Measurements from ENCODE around the gene APOL2.
"Not testable (repeated sequence)": the region's sequence is repeated elsewhere in the genome, so short reads cannot be mapped to it uniquely, and the experiment has no call there.

The APOL2 gene

GRCh38 chr22:36196254-36197064 lies 42.9 kb downstream of the APOL2 start:
- no peak for DNase-seq

- DNase-seq: peak; percentile 2
Observed at GRCh38 chr22:36194971-36195370, 44.4 kb downstream of the APOL2 start.

DNA sequence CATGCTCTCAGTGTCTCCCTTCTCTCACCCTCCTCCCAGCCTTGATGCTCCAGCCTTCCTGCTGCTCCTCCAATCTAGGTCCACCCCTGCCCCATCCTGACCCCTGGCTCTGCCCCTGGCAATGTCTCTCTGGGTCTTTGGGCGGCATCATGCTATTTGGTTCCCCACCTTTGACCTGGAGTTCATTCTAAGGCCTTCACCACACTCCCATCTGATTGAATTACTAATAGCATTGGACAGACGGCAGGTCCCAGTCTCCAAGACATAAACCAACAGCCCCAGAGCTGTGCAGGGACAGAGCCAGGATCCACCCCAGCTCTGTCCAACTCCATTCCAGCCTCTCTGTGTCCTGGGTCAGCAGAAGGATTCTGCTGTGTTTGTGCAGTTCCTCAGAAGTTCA lies 44.9 kb downstream of the APOL2 start:
- no peak for DNase-seq

GRCh38 chr22:36193577-36193976 lies 45.8 kb downstream of the APOL2 start:
- DNase-seq: no peak

DNA sequence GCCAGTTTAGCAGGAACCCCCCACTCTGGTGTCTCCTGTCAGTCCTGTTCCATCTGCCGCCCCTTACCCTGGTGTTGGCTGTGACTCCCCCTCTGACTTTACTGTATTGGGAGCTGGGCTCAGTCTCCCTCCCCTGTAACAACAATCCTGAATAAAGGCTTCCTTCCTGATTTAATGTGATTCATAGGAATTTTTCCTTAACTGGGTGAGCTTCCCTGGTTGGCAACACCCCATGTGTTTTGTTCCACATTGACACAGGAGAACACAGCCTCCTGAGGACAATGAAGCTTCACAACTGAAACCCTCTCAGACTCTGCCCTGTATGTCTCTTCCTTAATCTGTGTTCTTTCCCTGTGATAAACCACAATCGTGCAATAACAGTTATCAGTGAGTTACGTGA lies 46.2 kb downstream of the APOL2 start:
- DNase-seq: no peak

- DNase-seq: no peak
Observed at GRCh38 chr22:36192542-36192941, 46.8 kb downstream of the APOL2 start.

DNA sequence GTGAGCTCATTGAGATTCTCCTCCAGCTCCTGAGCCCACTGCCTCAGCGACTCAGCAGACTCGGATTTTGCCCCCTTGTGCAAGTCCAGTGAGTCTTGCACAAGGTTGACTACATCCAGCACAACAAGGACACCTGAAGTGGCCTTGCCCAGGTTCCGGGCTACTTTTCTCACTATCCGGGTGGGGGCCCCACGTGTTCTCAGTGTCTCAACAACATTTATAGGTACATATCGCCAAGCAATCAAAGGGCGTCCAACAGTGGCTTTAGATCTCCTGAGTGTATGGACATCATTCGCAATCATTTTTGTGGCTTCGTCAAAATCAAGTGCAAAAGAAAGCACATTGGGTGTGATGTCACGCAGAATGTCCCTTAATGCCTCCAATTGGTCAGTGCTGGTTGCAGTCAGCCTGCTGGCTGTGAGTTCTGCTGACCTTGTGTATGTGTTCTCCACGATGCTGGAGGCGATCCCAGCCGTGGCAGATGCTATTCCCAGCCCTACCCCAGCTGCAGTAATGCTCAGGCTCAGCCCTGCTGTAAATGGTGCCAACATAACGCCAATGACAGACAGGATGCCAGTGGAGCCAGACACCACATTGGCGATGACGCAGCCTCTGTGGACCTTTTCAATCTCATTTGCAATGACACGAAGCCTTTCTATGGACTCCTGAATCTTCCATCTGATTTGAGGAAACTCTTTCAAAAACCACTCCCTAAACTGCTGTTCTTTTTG lies 48.1 kb downstream of the APOL2 start:
- DNase-seq: no peak

GRCh38 chr22:36187862-36188261 lies 51.5 kb downstream of the APOL2 start:
- DNase-seq: not testable (repeated sequence)

DNA sequence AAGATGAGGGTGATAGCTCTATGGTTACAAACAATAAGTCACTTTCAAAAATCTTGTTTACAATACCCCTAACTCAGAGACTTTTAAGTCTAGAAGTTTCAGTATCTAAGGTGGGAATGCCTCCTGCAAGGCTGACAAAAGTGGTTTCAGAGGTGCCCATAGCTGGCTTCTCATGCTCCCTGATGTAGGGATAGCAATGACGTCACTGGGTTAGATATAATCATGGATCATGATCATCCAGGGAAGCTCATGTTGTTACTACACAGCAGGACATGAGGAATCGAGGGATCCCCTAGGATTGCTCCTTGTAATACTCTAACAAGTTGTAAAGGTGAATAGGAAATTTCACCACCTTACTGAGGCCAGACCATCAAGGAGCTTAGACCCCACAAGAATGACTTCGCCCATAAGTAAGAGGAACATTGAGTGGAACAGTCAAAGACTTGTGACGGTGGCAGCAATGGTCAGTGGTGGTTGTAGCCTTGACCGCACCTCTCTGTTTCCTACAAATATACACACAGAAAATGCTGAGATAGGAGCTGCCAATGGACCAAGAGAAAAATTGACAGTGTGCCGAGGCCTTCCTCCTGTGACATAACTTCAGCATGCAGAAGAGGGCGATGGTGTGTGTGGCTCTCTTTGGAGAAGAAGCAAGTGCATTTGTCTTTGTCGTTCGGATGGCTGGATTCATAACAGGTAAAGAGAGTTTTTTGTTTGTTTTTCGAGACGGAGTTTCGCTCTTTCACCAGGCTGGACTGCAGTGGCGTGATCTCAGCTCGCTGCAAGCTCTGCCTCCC lies 53.3 kb downstream of the APOL2 start:
- no peak for DNase-seq

DNA sequence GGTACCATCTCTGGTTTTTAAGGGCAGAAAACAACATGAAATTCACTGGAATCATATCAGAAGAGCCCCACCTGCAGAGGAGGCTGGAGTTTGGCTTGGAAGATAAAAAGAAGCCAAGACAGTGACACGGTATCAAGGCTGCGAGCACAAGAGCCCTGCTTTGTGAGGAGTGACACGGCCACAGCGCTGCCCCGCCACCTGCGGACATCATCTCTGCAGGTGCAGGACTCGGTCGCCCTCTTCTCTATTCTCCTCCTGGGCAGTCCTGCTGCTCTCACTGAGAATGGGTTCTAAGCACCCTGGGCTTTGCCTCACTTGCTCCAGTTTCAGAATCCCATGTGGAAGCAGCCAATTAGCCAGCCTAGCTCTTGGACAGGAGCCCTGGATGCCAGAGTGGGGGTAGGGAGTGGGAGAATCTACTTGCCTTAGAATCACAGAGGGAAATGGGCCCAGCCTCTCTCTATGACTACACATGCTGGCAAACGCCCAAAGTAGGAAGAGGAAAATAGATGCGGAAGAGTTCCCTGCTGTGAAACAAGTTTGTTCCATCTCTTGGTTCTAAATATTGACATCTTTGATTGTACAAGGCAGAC lies 54.8 kb downstream of the APOL2 start:
- no peak for DNase-seq

- no peak for DNase-seq
Observed at GRCh38 chr22:36183446-36183845, 55.9 kb downstream of the APOL2 start.

DNA sequence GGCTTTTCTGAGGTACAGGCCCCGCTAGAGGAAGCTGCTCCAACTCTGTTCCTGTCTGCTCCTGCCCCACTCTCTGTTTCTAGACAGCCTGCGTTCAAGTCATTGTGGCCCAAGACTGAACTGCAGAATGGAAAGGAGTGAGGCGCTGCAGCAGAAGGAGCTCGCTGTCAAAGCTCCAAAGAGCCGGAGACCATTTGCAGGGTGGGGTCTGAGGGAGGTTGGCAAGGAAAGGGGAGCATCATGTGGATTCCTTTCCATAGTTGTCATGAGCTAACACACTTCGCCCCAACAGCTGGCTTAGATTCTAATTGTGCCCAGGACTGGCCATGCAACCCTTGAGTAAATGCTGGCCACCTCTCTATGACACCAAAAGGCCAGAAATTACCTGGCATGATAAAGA lies 56.5 kb downstream of the APOL2 start:
- DNase-seq: no peak

DNA sequence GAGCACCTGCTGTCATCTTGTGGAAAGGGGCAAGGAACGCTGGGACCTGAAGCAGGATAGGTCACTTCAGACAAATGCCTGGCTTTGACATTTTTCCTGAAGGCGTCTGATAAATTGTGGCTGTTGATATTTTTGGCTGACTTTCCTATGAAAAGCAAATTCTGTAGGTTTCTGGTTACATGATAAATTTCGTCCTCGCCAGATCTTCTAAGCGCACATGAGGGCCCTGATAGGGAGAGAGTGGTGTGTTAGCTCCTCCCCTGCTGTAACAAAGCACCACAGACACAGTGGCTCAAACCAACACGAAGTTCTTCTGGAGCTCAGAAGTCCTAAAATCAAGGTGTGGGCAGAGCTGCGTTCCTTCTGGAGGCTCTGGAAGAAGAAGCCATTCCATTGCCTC lies 57.3 kb downstream of the APOL2 start:
- DNase-seq: no peak

DNA sequence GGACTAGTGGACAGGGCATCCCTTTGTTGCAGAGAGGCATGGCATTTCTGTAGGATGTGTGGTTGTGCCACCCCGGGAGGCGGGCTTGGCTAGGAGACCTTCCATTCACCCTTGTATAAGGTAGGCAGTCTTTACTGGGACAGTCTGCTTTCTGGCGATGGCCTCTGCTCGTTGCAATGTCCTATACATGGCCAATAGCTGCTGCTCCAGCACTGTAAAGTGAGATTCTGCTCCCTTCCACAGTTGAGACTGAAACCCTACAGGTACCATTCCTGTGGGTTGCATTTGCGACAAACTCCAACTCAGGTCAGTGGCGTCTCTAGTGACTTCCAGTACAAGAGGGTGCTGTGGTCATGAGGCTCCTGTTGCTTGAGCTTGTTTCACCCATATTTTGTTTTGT lies 58.4 kb downstream of the APOL2 start:
- DNase-seq: no peak

- no peak for DNase-seq
Observed at GRCh38 chr22:36180038-36180880, 59.1 kb downstream of the APOL2 start.

GRCh38 chr22:36177160-36177559 lies 62.2 kb downstream of the APOL2 start:
- no peak for DNase-seq
